ENCODE results near the gene ACTL10. TPM values are rescaled to one million over a fixed set of nuclear protein-coding genes. Genes with fewer than 3 reads are reported as not detected.

Gene ACTL10
- total and polyA plus RNA-seq, 2 of the 13 experiments (the other 11 are each of a cell fraction or from before 2014, with no cell fraction given), result not detected

DNA sequence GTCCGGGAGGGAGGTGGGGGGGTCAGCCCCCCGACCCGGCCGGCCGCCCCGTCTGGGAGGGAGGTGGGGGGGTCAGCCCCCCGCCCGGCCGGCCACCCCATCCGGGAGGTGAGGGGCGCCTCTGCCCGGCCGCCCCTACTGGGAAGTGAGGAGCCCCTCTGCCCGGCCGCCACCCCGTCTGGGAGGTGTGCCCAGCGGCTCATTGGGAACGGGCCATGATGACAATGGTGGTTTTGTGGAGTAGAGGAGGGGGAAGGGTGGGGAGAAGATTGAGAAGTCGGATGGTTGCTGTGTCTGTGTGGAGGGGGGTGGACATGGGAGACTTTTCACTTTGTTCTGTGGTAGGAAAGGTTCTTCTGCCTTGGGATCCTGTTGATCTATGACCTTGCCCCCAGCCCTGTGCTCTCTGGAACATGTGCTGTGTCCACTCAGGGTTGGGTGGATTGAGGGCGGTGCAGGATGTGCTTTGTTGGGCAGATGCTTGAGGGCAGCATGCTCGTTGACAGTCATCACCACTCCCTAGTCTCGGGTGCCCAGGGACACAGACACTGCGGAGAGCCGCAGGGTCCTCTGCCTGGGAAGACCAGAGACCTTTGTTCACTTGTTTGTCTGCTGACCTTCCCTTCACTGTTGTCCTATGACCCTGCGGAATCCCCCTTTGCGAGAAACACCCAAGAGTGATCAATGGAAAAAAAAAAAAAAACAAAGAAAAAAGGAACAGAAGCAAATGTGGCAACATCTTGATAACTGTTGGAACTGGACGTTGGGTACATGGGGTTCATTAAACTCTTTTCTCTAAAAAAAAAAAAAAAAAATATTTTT lies 35.1 kb downstream of the ACTL10 start (continued):
- TF ChIP-seq, protein P1, sequence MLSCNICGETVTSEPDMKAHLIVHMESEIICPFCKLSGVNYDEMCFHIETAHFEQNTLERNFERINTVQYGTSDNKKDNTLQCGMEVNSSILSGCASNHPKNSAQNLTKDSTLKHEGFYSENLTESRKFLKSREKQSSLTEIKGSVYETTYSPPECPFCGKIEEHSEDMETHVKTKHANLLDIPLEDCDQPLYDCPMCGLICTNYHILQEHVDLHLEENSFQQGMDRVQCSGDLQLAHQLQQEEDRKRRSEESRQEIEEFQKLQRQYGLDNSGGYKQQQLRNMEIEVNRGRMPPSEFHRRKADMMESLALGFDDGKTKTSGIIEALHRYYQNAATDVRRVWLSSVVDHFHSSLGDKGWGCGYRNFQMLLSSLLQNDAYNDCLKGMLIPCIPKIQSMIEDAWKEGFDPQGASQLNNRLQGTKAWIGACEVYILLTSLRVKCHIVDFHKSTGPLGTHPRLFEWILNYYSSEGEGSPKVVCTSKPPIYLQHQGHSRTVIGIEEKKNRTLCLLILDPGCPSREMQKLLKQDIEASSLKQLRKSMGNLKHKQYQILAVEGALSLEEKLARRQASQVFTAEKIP (CRISPR knock-in tag; IDR thresholded peaks at IDR 0.05; ENCODE audit: borderline replicate concordance), result no peak
- TF ChIP-seq ARNT2 (CRISPR knock-in tag; IDR thresholded peaks at IDR 0.05; ENCODE audit: low read depth) (no peak; the same call in 1 of the 2 replicates), MLLT10 (CRISPR knock-in tag; IDR thresholded peaks at IDR 0.05) (no peak), POGZ (CRISPR knock-in tag; IDR thresholded peaks at IDR 0.05) (peak; percentile 87), TAF15 (IDR thresholded peaks at IDR 0.05; ENCODE audit: low read depth, low read length, poor library complexity, severe bottlenecking) (no peak), SRY (CRISPR knock-in tag; IDR thresholded peaks at IDR 0.05) (no peak), HNF4A (CRISPR knock-in tag; IDR thresholded peaks at IDR 0.05) (peak; percentile 95), NFE2L1 (CRISPR knock-in tag; IDR thresholded peaks at IDR 0.05; ENCODE audit: borderline replicate concordance) (no peak), KDM1A (CRISPR knock-in tag; IDR thresholded peaks at IDR 0.05) (0 out of 2 replicates have a peak, but pooled peaks have one; percentile 59), ZNF253 (CRISPR knock-in tag; IDR thresholded peaks at IDR 0.05; ENCODE audit: borderline replicate concordance) (no peak), SP5 (CRISPR knock-in tag; IDR thresholded peaks at IDR 0.05; ENCODE audit: borderline replicate concordance, low read depth) (peak; percentile 96), ZNF569 (CRISPR knock-in tag; IDR thresholded peaks at IDR 0.05; ENCODE audit: borderline replicate concordance) (no peak; the same call in 1 of the 2 replicates), ZNF329 (CRISPR knock-in tag; IDR thresholded peaks at IDR 0.05; ENCODE audit: low read depth) (no peak), RAD51 (IDR thresholded peaks at IDR 0.05; ENCODE audit: borderline replicate concordance) (no peak), ZNF607 (CRISPR knock-in tag; IDR thresholded peaks at IDR 0.05; ENCODE audit: borderline replicate concordance) (peak; percentile 76; the same call in 1 of the 2 replicates), ZNF660 (CRISPR knock-in tag; IDR thresholded peaks at IDR 0.05; ENCODE audit: borderline replicate concordance, low read depth) (no peak), ISL2 (CRISPR knock-in tag; IDR thresholded peaks at IDR 0.05) (peak; percentile 25; the same call in 1 of the 2 replicates), RFX3 (CRISPR knock-in tag; IDR thresholded peaks at IDR 0.05) (no peak)
- TF ChIP-seq, protein P2, sequence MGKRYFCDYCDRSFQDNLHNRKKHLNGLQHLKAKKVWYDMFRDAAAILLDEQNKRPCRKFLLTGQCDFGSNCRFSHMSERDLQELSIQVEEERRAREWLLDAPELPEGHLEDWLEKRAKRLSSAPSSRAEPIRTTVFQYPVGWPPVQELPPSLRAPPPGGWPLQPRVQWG (CRISPR knock-in tag; IDR thresholded peaks at IDR 0.05; ENCODE audit: borderline replicate concordance, low read depth), result no peak; the same call in 1 of the 2 replicates
- TF ChIP-seq, protein P3, sequence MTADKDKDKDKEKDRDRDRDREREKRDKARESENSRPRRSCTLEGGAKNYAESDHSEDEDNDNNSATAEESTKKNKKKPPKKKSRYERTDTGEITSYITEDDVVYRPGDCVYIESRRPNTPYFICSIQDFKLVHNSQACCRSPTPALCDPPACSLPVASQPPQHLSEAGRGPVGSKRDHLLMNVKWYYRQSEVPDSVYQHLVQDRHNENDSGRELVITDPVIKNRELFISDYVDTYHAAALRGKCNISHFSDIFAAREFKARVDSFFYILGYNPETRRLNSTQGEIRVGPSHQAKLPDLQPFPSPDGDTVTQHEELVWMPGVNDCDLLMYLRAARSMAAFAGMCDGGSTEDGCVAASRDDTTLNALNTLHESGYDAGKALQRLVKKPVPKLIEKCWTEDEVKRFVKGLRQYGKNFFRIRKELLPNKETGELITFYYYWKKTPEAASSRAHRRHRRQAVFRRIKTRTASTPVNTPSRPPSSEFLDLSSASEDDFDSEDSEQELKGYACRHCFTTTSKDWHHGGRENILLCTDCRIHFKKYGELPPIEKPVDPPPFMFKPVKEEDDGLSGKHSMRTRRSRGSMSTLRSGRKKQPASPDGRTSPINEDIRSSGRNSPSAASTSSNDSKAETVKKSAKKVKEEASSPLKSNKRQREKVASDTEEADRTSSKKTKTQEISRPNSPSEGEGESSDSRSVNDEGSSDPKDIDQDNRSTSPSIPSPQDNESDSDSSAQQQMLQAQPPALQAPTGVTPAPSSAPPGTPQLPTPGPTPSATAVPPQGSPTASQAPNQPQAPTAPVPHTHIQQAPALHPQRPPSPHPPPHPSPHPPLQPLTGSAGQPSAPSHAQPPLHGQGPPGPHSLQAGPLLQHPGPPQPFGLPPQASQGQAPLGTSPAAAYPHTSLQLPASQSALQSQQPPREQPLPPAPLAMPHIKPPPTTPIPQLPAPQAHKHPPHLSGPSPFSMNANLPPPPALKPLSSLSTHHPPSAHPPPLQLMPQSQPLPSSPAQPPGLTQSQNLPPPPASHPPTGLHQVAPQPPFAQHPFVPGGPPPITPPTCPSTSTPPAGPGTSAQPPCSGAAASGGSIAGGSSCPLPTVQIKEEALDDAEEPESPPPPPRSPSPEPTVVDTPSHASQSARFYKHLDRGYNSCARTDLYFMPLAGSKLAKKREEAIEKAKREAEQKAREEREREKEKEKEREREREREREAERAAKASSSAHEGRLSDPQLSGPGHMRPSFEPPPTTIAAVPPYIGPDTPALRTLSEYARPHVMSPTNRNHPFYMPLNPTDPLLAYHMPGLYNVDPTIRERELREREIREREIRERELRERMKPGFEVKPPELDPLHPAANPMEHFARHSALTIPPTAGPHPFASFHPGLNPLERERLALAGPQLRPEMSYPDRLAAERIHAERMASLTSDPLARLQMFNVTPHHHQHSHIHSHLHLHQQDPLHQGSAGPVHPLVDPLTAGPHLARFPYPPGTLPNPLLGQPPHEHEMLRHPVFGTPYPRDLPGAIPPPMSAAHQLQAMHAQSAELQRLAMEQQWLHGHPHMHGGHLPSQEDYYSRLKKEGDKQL (CRISPR knock-in tag; IDR thresholded peaks at IDR 0.05; ENCODE audit: low read depth), result peak; percentile 61; the same call in 1 of the 2 replicates
